H9 (cell line): ENCODE results near the gene DNAJC1. TPM values are rescaled to one million over a fixed set of nuclear protein-coding genes. Genes with fewer than 3 reads are reported as not detected.

Experiments
- DNase-seq: peaks from one replicate; pipeline ENCODE4 v3.0.0-alpha.2; 2017
- H2AFZ ChIP-seq: one replicate; pipeline ENCODE4 v1.6.1; 2013; ENCODE audit warnings: mild to moderate bottlenecking, low read length, control low read depth, moderate library complexity
- H2AK5ac ChIP-seq: 2 replicates; pipeline ENCODE4 v1.6.1; 2013; ENCODE audit warnings: low read length, control low read depth, mixed read lengths; ENCODE audit not compliant: insufficient read length
- H2BK120ac ChIP-seq: one replicate; pipeline ENCODE4 v1.6.1; 2013; ENCODE audit warnings: low read depth, mild to moderate bottlenecking, low read length, control low read depth, inconsistent platforms; ENCODE audit not compliant: poor library complexity, severe bottlenecking
- H2BK12ac ChIP-seq: 2 replicates; pipeline ENCODE4 v1.6.1; 2013; ENCODE audit warnings: low read length, control low read depth, mixed read lengths, low read depth; ENCODE audit not compliant: insufficient read length
- H2BK15ac ChIP-seq: 2 replicates; pipeline ENCODE4 v1.6.1; 2013; ENCODE audit warnings: low read depth, low read length, control low read depth
- H2BK20ac ChIP-seq: one replicate; pipeline ENCODE4 v1.6.1; 2013; ENCODE audit warnings: low read depth, mild to moderate bottlenecking, low read length, control low read depth, inconsistent platforms; ENCODE audit not compliant: poor library complexity, severe bottlenecking
- H2BK5ac ChIP-seq: 2 replicates; pipeline ENCODE4 v1.6.1; 2013; ENCODE audit warnings: low read length, control low read depth, mixed read lengths; ENCODE audit not compliant: insufficient read length
- H3K14ac ChIP-seq: 2 replicates; pipeline ENCODE4 v1.6.1; 2013; ENCODE audit warnings: low read length, control low read depth; ENCODE audit not compliant: insufficient read depth
- H3K18ac ChIP-seq: 2 replicates; pipeline ENCODE4 v1.6.1; 2013; ENCODE audit warnings: low read depth, mild to moderate bottlenecking, mixed read lengths, low read length, control low read depth; ENCODE audit not compliant: insufficient read length
- H3K23ac ChIP-seq: 2 replicates; pipeline ENCODE4 v1.6.1; 2013; ENCODE audit warnings: low read length, control low read depth, mixed read lengths, low read depth; ENCODE audit not compliant: insufficient read length
- H3K23me2 ChIP-seq: 2 replicates; pipeline ENCODE4 v1.6.1; 2013; ENCODE audit warnings: low read depth, mild to moderate bottlenecking, mixed read lengths, low read length, control low read depth; ENCODE audit not compliant: insufficient read length, poor library complexity, severe bottlenecking
- H3K27ac ChIP-seq: 2 replicates; pipeline ENCODE4 v1.5.1; 2013; ENCODE audit warnings: low read length, control low read depth, mixed read lengths, low read depth; ENCODE audit not compliant: insufficient read length
- H3K27me3 ChIP-seq: 2 replicates; pipeline ENCODE4 v1.6.1; 2013; ENCODE audit warnings: low read length, control low read depth, inconsistent platforms; ENCODE audit not compliant: insufficient read depth
- H3K4ac ChIP-seq: 2 replicates; pipeline ENCODE4 v1.6.1; 2013; ENCODE audit warnings: low read depth, mild to moderate bottlenecking, control low read depth, inconsistent platforms, low read length, moderate library complexity
- H3K4me1 ChIP-seq: 2 replicates; pipeline ENCODE4 v1.6.1; 2013; ENCODE audit warnings: low read length, control low read depth, inconsistent platforms; ENCODE audit not compliant: insufficient read depth
- H3K4me2 ChIP-seq: 2 replicates; pipeline ENCODE4 v1.6.1; 2013; ENCODE audit warnings: low read length, control low read depth, mixed read lengths; ENCODE audit not compliant: insufficient read length, insufficient read depth
- H3K56ac ChIP-seq: 2 replicates; pipeline ENCODE4 v1.6.1; 2013; ENCODE audit warnings: low read depth, mild to moderate bottlenecking, mixed read lengths, low read length, control low read depth; ENCODE audit not compliant: insufficient read length
- H3K79me1 ChIP-seq: 2 replicates; pipeline ENCODE4 v1.6.1; 2013; ENCODE audit warnings: low read depth, mild to moderate bottlenecking, moderate library complexity, low read length, control low read depth, inconsistent platforms; ENCODE audit not compliant: insufficient read depth, poor library complexity, severe bottlenecking
- H3K79me2 ChIP-seq: 2 replicates; pipeline ENCODE4 v1.6.1; 2013; ENCODE audit warnings: low read length, control low read depth, inconsistent platforms; ENCODE audit not compliant: insufficient read depth
- H3K9ac ChIP-seq: 2 replicates; pipeline ENCODE4 v1.6.1; 2013; ENCODE audit warnings: low read length, control low read depth, mixed read lengths; ENCODE audit not compliant: insufficient read length; ENCODE audit errors: extremely low read depth
- H3K9me3 ChIP-seq: one replicate; pipeline ENCODE4 v1.6.1; 2013; ENCODE audit warnings: low read depth, low read length, inconsistent platforms; ENCODE audit not compliant: control insufficient read depth
- H3T11ph ChIP-seq: one replicate; pipeline ENCODE4 v1.6.1; 2013; ENCODE audit warnings: mild to moderate bottlenecking, low read length, control low read depth, inconsistent platforms
- H4K20me1 ChIP-seq: one replicate; pipeline ENCODE4 v1.6.1; 2013; ENCODE audit not compliant: control insufficient read depth, insufficient read length, insufficient read depth
- H4K5ac ChIP-seq: 2 replicates; pipeline ENCODE4 v1.6.1; 2013; ENCODE audit warnings: low read depth, mild to moderate bottlenecking, mixed read lengths, low read length, control low read depth; ENCODE audit not compliant: insufficient read length
- H4K8ac ChIP-seq: replicated peaks from 2 replicates; pipeline ENCODE4 v1.6.1; 2013; ENCODE audit warnings: low read length, control low read depth, mixed read lengths, low read depth; ENCODE audit not compliant: insufficient read length
- H4K91ac ChIP-seq: 2 replicates; pipeline ENCODE4 v1.6.1; 2013; ENCODE audit warnings: low read depth, mild to moderate bottlenecking, moderate library complexity, mixed read lengths, low read length, control low read depth; ENCODE audit not compliant: insufficient read length
- H3K27ac Mint-ChIP-seq, 3 experiments: 2 replicates in 2 of 3; 3 replicates in 1 of 3; pipeline ENCODE4 v1.8.0; 2020 to 2021; ENCODE audit warnings: mixed read lengths in 3 of 3, mild to moderate bottlenecking in 1 of 3, moderate library complexity in 1 of 3
- H3K27me3 Mint-ChIP-seq: 2 replicates; pipeline ENCODE4 v1.8.0; 2021; ENCODE audit warnings: low read depth, mild to moderate bottlenecking, moderate library complexity, mixed read lengths
- H3K36me3 Mint-ChIP-seq, 3 experiments: 2 replicates in 2 of 3; 3 replicates in 1 of 3; pipeline ENCODE4 v1.8.0; 2020 to 2021; ENCODE audit warnings: low read depth in 3 of 3, mixed read lengths in 3 of 3; ENCODE audit not compliant: insufficient read depth in 1 of 3
- H3K4me1 Mint-ChIP-seq, 2 experiments: 2 replicates each; pipeline ENCODE4 v1.8.0; 2020; ENCODE audit warnings: mixed read lengths in 2 of 2
- H3K4me3 Mint-ChIP-seq, 2 experiments: 2 replicates in 1 of 2; 3 replicates in 1 of 2; pipeline ENCODE4 v1.8.0; 2020 to 2021; ENCODE audit warnings: mild to moderate bottlenecking in 2 of 2, mixed read lengths in 2 of 2, moderate library complexity in 1 of 2
- H3K9me3 Mint-ChIP-seq, 2 experiments: 2 replicates in 1 of 2; 3 replicates in 1 of 2; pipeline ENCODE4 v1.8.0; 2020; ENCODE audit warnings: mild to moderate bottlenecking in 2 of 2, mixed read lengths in 2 of 2, moderate library complexity in 1 of 2
- CTCF ChIP-seq: fragments of 200-600 bp; sonication (generic); conservative IDR thresholded peaks from 3 replicates; pipeline ENCODE4 v1.8.0; 2021; ENCODE audit warnings: antibody characterized with exemption, mild to moderate bottlenecking
- WGBS: extraction: QIAGEN DNeasy Blood & Tissue Kit; methylation state at CpG from one replicate; pipeline ENCODE4 v1.1.7; 2013; ENCODE audit warnings: missing lambda C conversion rate, low lambda C conversion rate, mixed read lengths; ENCODE audit not compliant: insufficient read length; ENCODE audit errors: extremely low coverage; 5-methylcytosine and 5-hydroxymethylcytosine counted together
- total RNA-seq: library from RNA; stranded (reverse); gene quantifications from 2 replicates; pipeline ENCODE4 v1.2.1, GENCODE V29; 2021

The DNAJC1 gene
- total RNA-seq, 1 experiment from 2014 or later = 11.2 TPM

- H3K4me2 ChIP-seq = no peak overlapping the region
- no peak overlapping the region for H4K91ac ChIP-seq
- H2BK120ac ChIP-seq = no peak overlapping the region
- no peaks in the 10 kb centered on the region for H3K23me2 ChIP-seq
- H3K14ac ChIP-seq = no peak overlapping the region
- H3K27ac ChIP-seq = no peak overlapping the region
- TF ChIP-seq CTCF = no peak
- H3K4me1 ChIP-seq = peaks cover 3% of the 10 kb centered on the region; the same call in 1 of the 2 replicates
- Mint-ChIP-seq H3K36me3 (peaks cover 2 to 36% (median 28%) of the 10 kb centered on the region in 3 experiments; a peak in 5 of 7 replicates), H3K27me3 (no peaks in the 10 kb centered on the region), H3K4me3 (no peak overlapping the region; a peak in 1 of 5 replicates), H3K27ac (peak overlapping the region in 2 of 3 experiments; percentile 57 to 81; a peak in 4 of 7 replicates), H3K4me1 (peaks cover 29 to 42% of the 10 kb centered on the region in 2 experiments), H3K9me3 (no peaks in the 10 kb centered on the region; a peak in 1 of 5 replicates)
- H3K27me3 ChIP-seq = no peaks in the 10 kb centered on the region
- H3K23ac ChIP-seq = no peak overlapping the region
- no peak overlapping the region for H3K18ac ChIP-seq
- H4K20me1 ChIP-seq = no peaks in the 10 kb centered on the region
- H2BK12ac ChIP-seq = no peak overlapping the region
- no peak overlapping the region for H2AFZ ChIP-seq
- no peak overlapping the region for H2BK5ac ChIP-seq
- no peak for DNase-seq
- no peaks in the 10 kb centered on the region for H3K9me3 ChIP-seq
- no peak overlapping the region for H4K5ac ChIP-seq
- H3K79me2 ChIP-seq = no peaks in the 10 kb centered on the region
- no peak overlapping the region for H3K4ac ChIP-seq
- no peak overlapping the region for H4K8ac ChIP-seq
- H2BK20ac ChIP-seq = no peak overlapping the region
- H2AK5ac ChIP-seq = no peak overlapping the region
- H2BK15ac ChIP-seq = no peak overlapping the region
- H3K56ac ChIP-seq = no peak overlapping the region
- no peak overlapping the region for H3K9ac ChIP-seq
- H3K79me1 ChIP-seq = no peaks in the 10 kb centered on the region
- H3T11ph ChIP-seq = no peak overlapping the region
- WGBS = no CpG with 5 or more reads among the region's 3 CpGs
Observed at GRCh38 chr10:21726601-21727225, 276.8 kb downstream of the DNAJC1 start.
